Stimulated activated CD8-positive, alpha-beta memory T cell treated with anti-CD3 and anti-CD28 coated beads, Interleukin-15, amount 100 ng/mL, for 4 hours (primary cell): Measurements from ENCODE around the gene PMF1.
A peak's percentile ranks its signal among the peaks of the same experiment; 100 is the strongest.

Experiments
- DNase-seq, 2 donors: peaks; one replicate each; pipeline ENCODE4 v3.0.0-alpha.2; 2020; ENCODE audit warnings: low read depth in 2 of 2

PMF1 gene

GRCh38 chr1:156266051-156266450 lies 53.2 kb downstream of the PMF1 start:
- no peak for DNase-seq

GRCh38 chr1:156268336-156268735 lies 55.5 kb downstream of the PMF1 start:
- DNase-seq = no peak

GRCh38 chr1:156270314-156270713 lies 57.5 kb downstream of the PMF1 start:
- no peak for DNase-seq

- DNase-seq = no peak
Measured at GRCh38 chr1:156276532-156276931, 63.7 kb downstream of the PMF1 start.

- no peak for DNase-seq
Measured at GRCh38 chr1:156276966-156277381, 64.2 kb downstream of the PMF1 start.

GRCh38 chr1:156279837-156280236 lies 67.0 kb downstream of the PMF1 start:
- no peak for DNase-seq

GRCh38 chr1:156281281-156281680 lies 68.5 kb downstream of the PMF1 start:
- DNase-seq = peak; percentile 19

GRCh38 chr1:156281693-156282478 lies 69.1 kb downstream of the PMF1 start:
- DNase-seq = no peak

GRCh38 chr1:156282479-156283222 lies 69.8 kb downstream of the PMF1 start, which contains the start of gene SMG5:
TSS of gene SMG5 (minus strand) at chr1:156282825. CDS start at chr1:156282680, 145 bp downstream.
- peak; percentile 90 to 92 for DNase-seq

- DNase-seq = no peak
Measured at GRCh38 chr1:156283521-156283920, 70.7 kb downstream of the PMF1 start.

- no peak for DNase-seq
Measured at GRCh38 chr1:156284112-156284511, 71.3 kb downstream of the PMF1 start, which contains the start of gene TMEM79. TSS of gene TMEM79 (plus strand) at chr1:156284325. CDS start at chr1:156285227, 902 bp downstream.

- DNase-seq = no peak
Measured at GRCh38 chr1:156284757-156285156, 72.0 kb downstream of the PMF1 start.

GRCh38 chr1:156285437-156285836 lies 72.6 kb downstream of the PMF1 start:
- no peak for DNase-seq

GRCh38 chr1:156286061-156286460 lies 73.3 kb downstream of the PMF1 start:
- DNase-seq = no peak
